Neutrophil (primary cell): Measurements from ENCODE around the gene TMC7.

Experiments used
- H3K27ac ChIP-seq: fragments of 200-600 bp; sonication (generic); 2 replicates; pipeline ENCODE4 v1.5.1; 2016; ENCODE audit warnings: mild to moderate bottlenecking, moderate library complexity
- H3K27me3 ChIP-seq: fragments of 200-600 bp; sonication (generic); 2 replicates; pipeline ENCODE4 v1.6.0; 2016; ENCODE audit warnings: mild to moderate bottlenecking
- H3K36me3 ChIP-seq: fragments of 200-600 bp; sonication (generic); 2 replicates; pipeline ENCODE4 v1.5.1; 2017
- H3K4me1 ChIP-seq, 2 experiments: fragments of 200-600 bp in 1 of 2; sonication (generic) in 1 of 2; 1 replicate in 1 of 2; 2 replicates in 1 of 2; pipeline versions ENCODE4 v1.5.1 to v1.6.1; 2013 to 2016; ENCODE audit warnings: low read depth in 1 of 2, low read length in 1 of 2, mild to moderate bottlenecking in 1 of 2, moderate library complexity in 1 of 2; ENCODE audit not compliant: control insufficient read depth in 1 of 2, insufficient read depth in 1 of 2
- H3K4me3 ChIP-seq, 2 experiments: fragments of 200-600 bp in 1 of 2; sonication (generic) in 1 of 2; 1 replicate in 1 of 2; 2 replicates in 1 of 2; pipeline ENCODE4 v1.5.1; 2013 to 2016; ENCODE audit warnings: low read depth in 1 of 2, low read length in 1 of 2, mild to moderate bottlenecking in 1 of 2, moderate library complexity in 1 of 2
- H3K9me3 ChIP-seq: fragments of 200-600 bp; sonication (generic); 2 replicates; pipeline ENCODE4 v1.5.1; 2016
- TF ChIP-seq, protein P1 (sequence below): fragments of 200-600 bp; sonication (generic); IDR thresholded peaks from 2 replicates; pipeline ENCODE4 v1.5.1; 2016; ENCODE audit warnings: antibody characterized with exemption

Gene TMC7

DNA sequence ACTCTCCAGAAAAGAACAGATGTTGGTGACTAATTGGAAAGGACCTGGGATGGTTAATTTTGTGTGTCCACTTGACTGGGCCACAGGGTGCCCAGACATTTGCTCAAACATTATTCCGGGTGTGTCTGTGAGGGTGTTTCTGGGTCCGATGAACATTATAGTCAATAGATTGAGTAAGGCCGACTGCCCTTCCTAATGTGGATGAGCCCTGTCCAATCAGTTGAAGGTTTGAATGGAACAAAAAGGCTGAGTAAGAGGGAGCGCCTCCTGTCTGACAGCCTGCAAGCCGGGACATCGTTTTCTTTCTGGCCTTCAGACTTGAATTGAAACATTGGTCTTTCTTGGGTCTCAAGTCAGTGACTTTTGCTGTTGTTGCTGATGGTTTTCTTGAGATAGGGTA, 107.2 kb downstream of the TMC7 start:
- peaks cover 8 to 10% of the 10 kb centered on the region in 2 experiments for H3K4me1 ChIP-seq
- H3K27me3 ChIP-seq: peaks cover 8% of the 10 kb centered on the region
- no peaks in the 10 kb centered on the region for H3K36me3 ChIP-seq
- H3K4me3 ChIP-seq: no peak overlapping the region
- TF ChIP-seq, protein P1, sequence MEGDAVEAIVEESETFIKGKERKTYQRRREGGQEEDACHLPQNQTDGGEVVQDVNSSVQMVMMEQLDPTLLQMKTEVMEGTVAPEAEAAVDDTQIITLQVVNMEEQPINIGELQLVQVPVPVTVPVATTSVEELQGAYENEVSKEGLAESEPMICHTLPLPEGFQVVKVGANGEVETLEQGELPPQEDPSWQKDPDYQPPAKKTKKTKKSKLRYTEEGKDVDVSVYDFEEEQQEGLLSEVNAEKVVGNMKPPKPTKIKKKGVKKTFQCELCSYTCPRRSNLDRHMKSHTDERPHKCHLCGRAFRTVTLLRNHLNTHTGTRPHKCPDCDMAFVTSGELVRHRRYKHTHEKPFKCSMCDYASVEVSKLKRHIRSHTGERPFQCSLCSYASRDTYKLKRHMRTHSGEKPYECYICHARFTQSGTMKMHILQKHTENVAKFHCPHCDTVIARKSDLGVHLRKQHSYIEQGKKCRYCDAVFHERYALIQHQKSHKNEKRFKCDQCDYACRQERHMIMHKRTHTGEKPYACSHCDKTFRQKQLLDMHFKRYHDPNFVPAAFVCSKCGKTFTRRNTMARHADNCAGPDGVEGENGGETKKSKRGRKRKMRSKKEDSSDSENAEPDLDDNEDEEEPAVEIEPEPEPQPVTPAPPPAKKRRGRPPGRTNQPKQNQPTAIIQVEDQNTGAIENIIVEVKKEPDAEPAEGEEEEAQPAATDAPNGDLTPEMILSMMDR: no peak
- H3K27ac ChIP-seq: no peak overlapping the region
- no peaks in the 10 kb centered on the region for H3K9me3 ChIP-seq

DNA sequence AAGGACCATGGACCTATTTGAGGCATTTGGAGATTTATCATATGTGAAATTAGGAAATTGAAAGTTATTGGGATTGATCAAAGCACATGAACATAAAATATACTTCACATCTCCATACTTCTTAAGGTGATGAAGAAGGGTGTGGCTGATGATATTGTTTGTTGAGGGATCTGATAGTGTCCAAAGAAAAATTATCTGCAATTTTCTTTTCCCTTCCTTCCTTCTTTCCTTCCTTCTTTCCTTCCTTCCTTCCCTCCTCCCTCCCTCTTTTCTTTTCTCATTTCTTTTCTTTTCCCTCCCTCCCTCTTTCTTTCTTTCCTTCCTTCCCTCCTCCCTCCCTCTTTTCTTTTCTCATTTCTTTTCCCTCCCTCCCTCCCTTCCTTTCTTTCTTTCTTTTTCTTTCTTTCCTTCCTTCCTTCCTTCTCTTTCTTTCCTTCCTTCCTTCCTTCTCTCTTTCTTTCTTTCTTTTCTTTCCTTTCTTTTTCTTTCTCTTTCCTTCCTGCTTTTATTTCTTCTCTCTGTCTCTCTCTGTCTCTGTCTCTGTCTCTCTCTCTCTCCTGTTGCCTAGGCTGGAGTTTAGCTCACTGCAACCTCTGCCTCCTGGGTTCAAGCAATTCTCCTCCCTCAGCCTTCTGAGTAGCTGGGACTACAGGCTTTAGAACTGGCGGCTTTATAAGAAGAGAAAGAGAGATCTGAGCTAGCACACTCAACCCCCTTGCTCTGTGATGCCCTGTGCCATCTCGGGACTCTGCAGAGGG, 109.1 kb downstream of the TMC7 start:
- H3K9me3 ChIP-seq: no peaks in the 10 kb centered on the region
- no peaks in the 10 kb centered on the region for H3K27me3 ChIP-seq
- H3K4me1 ChIP-seq: no peaks in the 10 kb centered on the region
- no peaks in the 10 kb centered on the region for H3K36me3 ChIP-seq
- no peak overlapping the region for H3K27ac ChIP-seq
- no peak overlapping the region for H3K4me3 ChIP-seq
- TF ChIP-seq, protein P1: no peak

DNA sequence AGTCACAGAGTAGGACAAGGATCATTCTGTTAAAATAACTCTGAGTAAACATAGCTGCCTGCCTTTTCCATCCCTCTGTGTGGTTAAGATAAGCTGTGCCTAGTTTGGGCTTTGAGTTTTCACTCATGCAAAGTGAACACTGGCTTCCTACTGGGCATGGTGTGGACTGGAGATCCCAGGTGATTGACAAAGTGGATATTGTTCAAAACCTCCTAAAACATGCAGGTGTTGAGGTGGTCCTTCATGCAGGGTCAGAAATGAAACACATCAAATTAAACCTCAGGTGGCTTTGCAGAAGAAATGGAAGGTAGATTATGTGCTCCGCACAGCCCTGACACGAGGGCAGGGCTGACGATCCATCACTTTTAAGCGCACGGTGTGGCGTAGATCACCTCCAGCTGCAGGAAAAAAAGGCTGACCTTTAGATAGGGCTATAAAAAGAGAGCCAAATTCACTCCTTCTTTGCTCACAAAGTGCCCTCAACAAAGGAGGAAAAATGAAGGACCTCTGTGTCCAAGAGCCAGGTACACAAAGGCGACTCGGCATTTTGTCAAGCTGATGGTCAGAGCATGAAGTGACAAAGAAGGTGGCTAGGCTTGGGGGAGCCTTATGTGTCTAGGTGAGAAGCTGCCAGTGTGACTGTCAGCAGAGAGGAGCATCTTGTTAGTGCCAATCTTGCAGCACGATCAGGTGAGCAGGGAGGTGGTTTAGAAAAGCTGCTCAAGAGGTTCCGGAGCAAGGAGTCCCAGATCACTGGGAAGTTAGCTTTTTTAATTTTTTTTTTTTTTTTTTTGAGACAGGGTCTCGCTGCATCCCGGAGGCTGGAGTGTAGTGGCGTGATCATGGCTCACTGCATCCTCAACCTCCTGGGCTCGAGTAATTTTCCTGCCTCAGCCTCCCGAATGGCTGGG, 110.2 kb downstream of the TMC7 start:
- H3K9me3 ChIP-seq: no peaks in the 10 kb centered on the region
- no peaks in the 10 kb centered on the region for H3K36me3 ChIP-seq
- H3K27ac ChIP-seq: no peak overlapping the region
- H3K4me1 ChIP-seq: no peaks in the 10 kb centered on the region
- no peak overlapping the region for H3K4me3 ChIP-seq
- TF ChIP-seq, protein P1: no peak
- H3K27me3 ChIP-seq: no peaks in the 10 kb centered on the region

DNA sequence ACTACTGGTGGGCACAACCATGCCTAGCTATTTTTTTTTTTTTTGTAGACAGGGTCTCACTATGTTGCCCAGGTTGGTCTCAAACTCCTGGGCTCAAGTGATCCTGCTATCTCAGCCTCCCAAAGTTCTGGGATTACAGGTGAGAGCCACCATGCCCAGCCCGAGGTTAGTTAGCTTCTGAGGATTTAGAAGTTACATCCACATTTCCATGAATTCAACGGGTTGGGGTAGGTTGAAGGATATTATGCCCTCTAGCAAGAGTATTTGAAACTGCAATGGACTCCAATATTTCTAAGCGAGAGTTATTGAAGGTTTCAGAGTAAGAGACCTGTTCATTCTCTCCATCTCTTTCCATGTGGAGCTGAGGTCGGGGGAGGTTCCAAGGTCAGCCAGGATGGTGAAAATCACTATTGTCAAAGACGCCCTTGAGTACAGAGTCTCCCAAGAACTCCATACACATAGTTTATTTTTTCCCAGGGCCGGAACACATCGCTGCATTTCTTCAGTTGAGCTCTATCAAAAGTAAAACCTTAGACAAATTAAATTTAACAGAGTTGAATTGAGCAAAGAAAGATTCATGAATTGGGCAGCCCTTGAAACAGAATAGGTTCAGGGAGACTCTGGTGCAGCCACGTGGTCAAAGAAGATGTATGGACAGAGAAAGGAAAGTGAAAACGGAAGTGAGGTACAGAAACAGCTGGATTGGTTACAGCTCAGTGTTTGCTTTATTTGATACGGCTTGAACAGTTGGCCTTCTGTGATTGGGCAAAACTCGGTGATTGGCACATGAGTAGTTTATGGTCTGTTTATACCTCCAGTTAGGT, 111.0 kb downstream of the TMC7 start:
- Histone ChIP-seq H3K4me3 (no peak overlapping the region), H3K27ac (no peak overlapping the region), H3K4me1 (no peaks in the 10 kb centered on the region), H3K36me3 (no peaks in the 10 kb centered on the region), H3K9me3 (no peaks in the 10 kb centered on the region), H3K27me3 (no peaks in the 10 kb centered on the region)
- TF ChIP-seq, protein P1: no peak

DNA sequence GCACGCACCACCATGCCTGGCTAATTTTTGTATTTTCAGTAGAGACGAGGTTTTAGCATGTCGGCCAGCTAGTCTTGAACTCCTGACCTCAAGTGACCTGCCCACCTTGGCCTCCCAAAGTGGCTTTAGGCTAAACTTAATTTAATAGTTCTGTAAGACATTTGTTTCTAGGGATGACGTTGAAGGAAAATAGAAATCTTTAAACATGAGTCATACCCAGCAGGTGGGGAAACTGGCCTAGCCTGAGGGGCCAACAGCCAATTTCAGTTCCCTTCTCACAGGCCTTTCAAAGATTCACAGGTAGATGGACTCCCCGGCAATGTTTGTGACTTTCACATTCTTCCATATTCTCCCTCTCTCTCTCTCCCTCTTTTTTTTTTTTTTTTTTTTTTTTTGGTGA, 111.9 kb downstream of the TMC7 start:
- Histone ChIP-seq H3K4me1 (no peaks in the 10 kb centered on the region), H3K9me3 (no peaks in the 10 kb centered on the region), H3K4me3 (no peak overlapping the region), H3K36me3 (no peaks in the 10 kb centered on the region), H3K27me3 (no peaks in the 10 kb centered on the region), H3K27ac (no peak overlapping the region)
- TF ChIP-seq, protein P1: no peak
